Breast epithelium (tissue), 4 donors: ENCODE results near the gene NRXN2. TPM values are rescaled to one million over a fixed set of nuclear protein-coding genes. Genes with fewer than 3 reads are reported as not detected.

Source experiments
- DNase-seq, 2 donors: peaks; one replicate each; pipeline ENCODE4 v3.0.0-alpha.2; 2019; ENCODE audit warnings: low spot score in 2 of 2
- H3K27ac ChIP-seq, 2 donors: fragments of 200-600 bp; sonication (generic) in 1 of 2; one replicate each; pipeline ENCODE4 v1.5.1; 2016 to 2019; ENCODE audit warnings: mild to moderate bottlenecking in 1 of 2
- H3K27me3 ChIP-seq, 2 donors: fragments of 200-600 bp; sonication (generic) in 1 of 2; one replicate each; pipeline versions ENCODE4 v1.5.1 to v1.6.0; 2017 to 2019; ENCODE audit warnings: control low read depth in 1 of 2, mild to moderate bottlenecking in 1 of 2
- H3K36me3 ChIP-seq: fragments of 200-600 bp; one replicate; pipeline ENCODE4 v1.5.1; 2019
- H3K4me1 ChIP-seq, 2 donors: fragments of 200-600 bp; sonication (generic); one replicate each; pipeline ENCODE4 v1.5.1; 2016 to 2019; ENCODE audit warnings: control low read depth in 1 of 2
- H3K4me3 ChIP-seq, 3 donors: fragments of 200-600 bp; sonication (generic); 1 replicate in 2 of 3; 2 replicates in 1 of 3; pipeline ENCODE4 v1.5.1; 2016 to 2019; ENCODE audit warnings: mild to moderate bottlenecking in 3 of 3, moderate library complexity in 2 of 3
- H3K9me3 ChIP-seq, 2 donors: fragments of 200-600 bp; sonication (generic) in 1 of 2; one replicate each; pipeline ENCODE4 v1.5.1; 2016 to 2019; ENCODE audit warnings: control low read depth in 1 of 2
- POLR2A ChIP-seq: fragments of 450-650 bp; IDR thresholded peaks from one replicate; pipeline ENCODE4 v1.6.1; 2016; ENCODE audit warnings: antibody characterized with exemption, mild to moderate bottlenecking, moderate library complexity
- POLR2AphosphoS5 ChIP-seq, 3 donors: sonication (generic); formaldehyde crosslinking; IDR thresholded peaks; one replicate each; pipeline ENCODE4 v1.6.1; 2017; ENCODE audit warnings: antibody characterized with exemption in 3 of 3
- intact Hi-C: fragments of 100-400 bp; cut with DNase I; formaldehyde crosslinking; loops from one replicate; pipeline ENCODE4 v1.15.1; 2023; ENCODE audit warnings: low total_unique reads
- total RNA-seq, 3 donors: library from RNA; depleted of rRNA; stranded (reverse); fragments of >200 nt; gene quantifications; one replicate each; pipeline ENCODE4 v1.1.0, GENCODE V29; 2016
- TF ChIP-seq, protein P1 (sequence below), 3 donors: fragments of 450-650 bp; IDR thresholded peaks; one replicate each; pipeline ENCODE4 v1.5.1; 2016 to 2017; ENCODE audit warnings: antibody characterized with exemption in 3 of 3, mild to moderate bottlenecking in 3 of 3, moderate library complexity in 3 of 3

Gene NRXN2
- total RNA-seq, 3 donors from 2014 or later = 1.8 to 4.3 (median 3.5) TPM

DNA sequence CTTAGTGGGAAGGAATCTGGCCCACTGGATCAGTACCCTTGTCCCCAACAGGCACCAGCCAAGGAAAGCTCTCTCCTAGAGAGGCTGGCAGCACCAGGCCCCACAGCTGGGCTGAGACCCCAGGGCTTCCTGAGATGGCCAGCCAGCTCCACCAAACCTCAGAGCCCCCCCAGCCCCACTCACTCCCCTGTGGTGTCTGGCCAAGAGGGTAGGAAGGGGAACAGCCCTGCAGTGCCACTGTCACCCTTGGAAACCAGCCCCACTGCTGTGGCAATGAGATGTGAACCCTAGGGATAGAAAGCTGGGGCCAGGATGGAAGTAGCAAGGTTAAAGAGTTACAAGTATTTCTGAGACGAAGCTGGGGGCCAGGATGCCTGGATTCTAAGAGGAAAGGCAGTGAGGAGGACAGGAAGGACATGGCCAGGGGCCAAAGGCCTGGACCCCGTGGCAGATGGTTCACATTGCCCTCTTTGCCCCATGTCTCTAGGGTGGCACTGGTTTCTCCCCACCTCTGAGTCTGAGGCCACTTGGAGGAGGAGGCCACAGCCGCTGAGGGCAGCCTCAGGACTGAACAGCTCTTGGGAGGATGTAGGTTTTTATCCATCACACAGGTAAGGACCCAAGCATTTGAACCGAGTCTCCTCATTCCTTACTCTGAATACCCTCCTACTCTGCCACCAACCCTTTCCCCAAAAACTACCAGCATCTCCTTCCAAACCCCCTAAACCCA is 28.8 kb downstream of the NRXN2 start:
- DNase-seq = no peak
- H3K4me3 ChIP-seq = no peak overlapping the region
- TF ChIP-seq POLR2A (no peak), POLR2AphosphoS5 (IDR thresholded peaks at IDR 0.05) (no peak)
- TF ChIP-seq, protein P1, sequence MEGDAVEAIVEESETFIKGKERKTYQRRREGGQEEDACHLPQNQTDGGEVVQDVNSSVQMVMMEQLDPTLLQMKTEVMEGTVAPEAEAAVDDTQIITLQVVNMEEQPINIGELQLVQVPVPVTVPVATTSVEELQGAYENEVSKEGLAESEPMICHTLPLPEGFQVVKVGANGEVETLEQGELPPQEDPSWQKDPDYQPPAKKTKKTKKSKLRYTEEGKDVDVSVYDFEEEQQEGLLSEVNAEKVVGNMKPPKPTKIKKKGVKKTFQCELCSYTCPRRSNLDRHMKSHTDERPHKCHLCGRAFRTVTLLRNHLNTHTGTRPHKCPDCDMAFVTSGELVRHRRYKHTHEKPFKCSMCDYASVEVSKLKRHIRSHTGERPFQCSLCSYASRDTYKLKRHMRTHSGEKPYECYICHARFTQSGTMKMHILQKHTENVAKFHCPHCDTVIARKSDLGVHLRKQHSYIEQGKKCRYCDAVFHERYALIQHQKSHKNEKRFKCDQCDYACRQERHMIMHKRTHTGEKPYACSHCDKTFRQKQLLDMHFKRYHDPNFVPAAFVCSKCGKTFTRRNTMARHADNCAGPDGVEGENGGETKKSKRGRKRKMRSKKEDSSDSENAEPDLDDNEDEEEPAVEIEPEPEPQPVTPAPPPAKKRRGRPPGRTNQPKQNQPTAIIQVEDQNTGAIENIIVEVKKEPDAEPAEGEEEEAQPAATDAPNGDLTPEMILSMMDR (IDR thresholded peaks at IDR 0.05) = no peak
- no peaks in the 10 kb centered on the region for H3K4me1 ChIP-seq
- intact Hi-C loops = no loop called here
- H3K27ac ChIP-seq = no peak overlapping the region
- no peaks in the 10 kb centered on the region for H3K9me3 ChIP-seq
- H3K27me3 ChIP-seq = peaks cover 0 to 12% of the 10 kb centered on the region in 2 donors
- no peaks in the 10 kb centered on the region for H3K36me3 ChIP-seq

DNA sequence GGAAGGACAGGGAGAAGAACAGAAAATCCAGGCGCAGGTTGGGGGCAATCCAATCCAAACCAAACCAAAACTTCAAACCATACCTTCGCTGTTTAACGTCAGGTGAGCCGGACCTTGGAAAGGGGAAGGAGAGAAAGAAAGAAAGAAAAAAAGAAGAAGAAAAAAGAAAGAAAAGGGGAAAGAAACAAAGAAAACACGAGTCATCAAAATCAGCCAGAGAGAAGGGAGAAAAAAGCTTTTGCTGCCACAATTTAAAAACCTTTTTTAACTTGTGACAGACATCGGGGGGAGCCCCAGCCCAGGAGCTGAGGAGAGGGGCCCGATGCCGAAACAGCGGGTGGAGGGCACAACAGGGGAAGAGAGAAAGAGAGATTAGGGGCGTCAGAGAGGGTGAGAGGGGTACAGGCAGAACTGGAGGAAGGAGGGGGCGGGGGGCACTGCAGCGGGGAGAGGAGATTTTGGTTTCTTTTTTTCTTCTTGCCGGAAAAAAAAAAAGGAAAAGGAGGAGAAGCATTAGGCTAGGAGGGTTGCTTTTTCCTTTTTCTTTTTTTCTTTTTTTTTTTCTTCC is 30.1 kb downstream of the NRXN2 start:
- intact Hi-C loops = loop anchor here (1.0 kb wide), 1 partner anchor 29 kb away; no protein-coding TSS in a partner anchor
- TF ChIP-seq POLR2A (no peak), POLR2AphosphoS5 (IDR thresholded peaks at IDR 0.05) (no peak)
- TF ChIP-seq, protein P1 (IDR thresholded peaks at IDR 0.05) = no peak

DNA sequence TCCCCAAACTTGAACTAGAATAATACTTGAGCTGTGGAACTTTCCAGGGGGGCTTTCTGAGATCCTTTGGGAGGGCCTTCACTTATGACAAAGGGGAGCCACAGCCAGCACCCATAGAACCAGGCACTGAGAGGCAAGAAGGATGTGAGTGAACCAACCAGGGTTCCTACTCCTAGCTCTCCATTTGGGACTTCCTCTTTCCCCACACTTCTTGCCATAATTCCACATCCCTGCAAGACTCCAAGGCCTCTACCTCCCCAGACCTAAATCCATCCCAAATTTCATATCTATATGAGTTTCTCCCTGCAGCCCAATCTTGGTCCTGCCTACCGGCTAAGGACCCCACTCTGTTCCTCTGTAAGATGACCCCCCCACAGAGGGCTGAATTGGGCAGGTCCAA is 31.5 kb downstream of the NRXN2 start:
- Histone ChIP-seq H3K4me1 (no peaks in the 10 kb centered on the region), H3K9me3 (no peaks in the 10 kb centered on the region), H3K4me3 (no peak overlapping the region), H3K27ac (no peak overlapping the region), H3K36me3 (no peaks in the 10 kb centered on the region), H3K27me3 (peaks cover 0 to 8% of the 10 kb centered on the region in 2 donors)
- DNase-seq = no peak
- intact Hi-C loops = no loop called here
- TF ChIP-seq POLR2A (no peak), POLR2AphosphoS5 (IDR thresholded peaks at IDR 0.05) (no peak)
- TF ChIP-seq, protein P1 (IDR thresholded peaks at IDR 0.05) = no peak

More for the DNA sequence above, 30.1 kb downstream of the NRXN2 start:
- Histone ChIP-seq H3K4me3 (peak overlapping the region in 1 of 3 donors; percentile 17), H3K9me3 (no peaks in the 10 kb centered on the region), H3K27me3 (peaks cover 0 to 12% of the 10 kb centered on the region in 2 donors), H3K36me3 (no peaks in the 10 kb centered on the region), H3K4me1 (no peaks in the 10 kb centered on the region), H3K27ac (no peak overlapping the region)
- DNase-seq = no peak

DNA sequence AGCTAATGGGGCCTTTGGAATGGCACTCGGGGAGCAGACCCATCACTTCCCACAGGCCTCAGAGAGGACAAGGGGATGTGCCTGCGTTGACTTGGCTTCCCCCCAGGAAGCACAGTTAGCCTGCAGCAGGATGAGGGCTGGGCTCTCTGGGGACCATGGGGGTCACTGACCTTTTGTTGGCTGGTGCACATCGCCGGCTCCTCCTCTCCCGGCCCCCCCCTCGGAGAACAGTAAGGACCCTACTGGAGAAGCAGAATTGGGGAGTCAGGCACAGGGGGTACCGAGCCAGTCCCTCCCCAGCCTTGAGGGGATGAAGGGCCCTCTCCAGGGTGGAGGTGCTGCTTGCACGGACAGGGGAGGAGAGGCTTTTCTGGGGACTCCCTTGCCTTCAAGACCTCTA is 32.8 kb downstream of the NRXN2 start:
- Histone ChIP-seq H3K4me3 (no peak overlapping the region), H3K27me3 (peaks cover 0 to 8% of the 10 kb centered on the region in 2 donors), H3K4me1 (no peaks in the 10 kb centered on the region), H3K9me3 (no peaks in the 10 kb centered on the region), H3K36me3 (no peaks in the 10 kb centered on the region), H3K27ac (no peak overlapping the region)
- intact Hi-C loops = no loop called here
- TF ChIP-seq POLR2A = no peak
- no peak for TF ChIP-seq POLR2AphosphoS5 (IDR thresholded peaks at IDR 0.05)
- TF ChIP-seq, protein P1 (IDR thresholded peaks at IDR 0.05) = no peak
- DNase-seq = no peak

DNA sequence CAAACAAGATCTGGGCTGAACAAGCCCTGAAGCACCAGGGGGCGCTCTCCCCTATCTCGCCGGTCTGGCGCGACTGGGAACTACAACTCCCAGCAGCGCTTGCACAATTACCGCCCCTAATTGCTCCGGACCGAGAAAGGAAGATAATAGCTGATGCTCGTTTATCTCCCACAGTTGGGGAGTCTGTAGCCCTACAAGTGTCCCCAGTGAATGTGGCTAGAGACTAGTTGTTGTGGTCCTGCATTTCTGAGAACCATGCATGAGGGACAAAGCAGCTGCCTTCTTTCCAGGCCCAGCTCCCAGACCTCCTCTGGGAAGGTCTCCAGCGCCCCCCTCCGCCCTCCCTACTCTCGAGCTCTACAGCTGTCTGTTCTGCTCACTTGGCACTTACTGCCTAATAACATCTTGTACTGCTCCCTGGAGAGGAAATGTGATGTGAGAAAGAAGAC is 34.4 kb downstream of the NRXN2 start:
- DNase-seq = peak; percentile 60 to 78
- peak overlapping the region; percentile 36 to 68 for H3K27ac ChIP-seq
- H3K4me1 ChIP-seq = no peaks in the 10 kb centered on the region
- TF ChIP-seq POLR2A (no peak), POLR2AphosphoS5 (IDR thresholded peaks at IDR 0.05) (no peak)
- TF ChIP-seq, protein P1 (IDR thresholded peaks at IDR 0.05) = peak; percentile 5 to 89 (median 86)
- intact Hi-C loops = no loop called here
- peak overlapping the region; percentile 26 to 66 (median 43) for H3K4me3 ChIP-seq
- no peaks in the 10 kb centered on the region for H3K36me3 ChIP-seq
- H3K27me3 ChIP-seq = peaks cover 0 to 3% of the 10 kb centered on the region in 2 donors
- H3K9me3 ChIP-seq = no peaks in the 10 kb centered on the region
